ENCODE measurements around the gene NTNG1. TPM values are rescaled to one million over a fixed set of nuclear protein-coding genes. Genes with fewer than 3 reads are reported as not detected.

NTNG1 gene
- total and polyA plus RNA-seq, 2 of the 8 experiments (the other 6 are each of a cell fraction or from before 2014, with no cell fraction given) = 1.2 to 4.1 TPM

- H4K5ac ChIP-seq (ENCODE audit: insufficient read length, low read depth, low read length) = no peak overlapping the region
- H3K23ac ChIP-seq (ENCODE audit: insufficient read length) = no peak overlapping the region
- H4K91ac ChIP-seq (replicated peaks; ENCODE audit: insufficient read length, low read length) = no peak overlapping the region
- no peak overlapping the region for H3K4me3 ChIP-seq (ENCODE audit: extremely low read depth in 1 of 4, insufficient read depth in 2 of 4, low read depth in 3 of 4, low read length in 4 of 4)
- no peak overlapping the region for H3K14ac ChIP-seq (ENCODE audit: insufficient read length)
- POLR2A ChIA-PET (ENCODE audit: partially characterized antibody) = no interaction called here
- H3K4ac ChIP-seq (replicated peaks; ENCODE audit: insufficient read length, low read depth, low read length) = no peak overlapping the region
- no peak overlapping the region for H2BK15ac ChIP-seq (ENCODE audit: low read length)
- H2AFZ ChIP-seq (ENCODE audit: low read length) = no peak overlapping the region; the same call in 1 of the 2 replicates
- 92% methylated on average over 2 of the region's 2 CpGs; no CpG with 5 or more reads in 1 of the 2 experiments for WGBS, 2 experiments (ENCODE audit: extremely low coverage in 1 of 2, insufficient coverage in 1 of 2, insufficient read length in 1 of 2, insufficient replicate concordance in 2 of 2, low coverage in 1 of 2, low lambda C conversion rate in 2 of 2, missing lambda C conversion rate in 1 of 2)
- no peaks in the 10 kb centered on the region for H3K79me2 ChIP-seq (ENCODE audit: control insufficient read depth in 1 of 2, insufficient read depth in 2 of 2, low read length in 2 of 2)
- peaks cover 0 to 6% (median 1%) of the 10 kb centered on the region in 4 experiments; a peak in 1 of 7 replicates for H3K4me1 ChIP-seq (replicated peaks in 1 of 4; ENCODE audit: control insufficient read depth in 3 of 4, insufficient read depth in 4 of 4, low read length in 3 of 4)
- no peaks in the 10 kb centered on the region; a peak in 1 of 7 replicates for H3K27me3 ChIP-seq (replicated peaks in 1 of 4; ENCODE audit: control insufficient read depth in 3 of 4, extremely low read depth in 1 of 4, insufficient read depth in 3 of 4, low read length in 3 of 4)
- H2BK12ac ChIP-seq (ENCODE audit: low read depth, low read length) = no peak overlapping the region
- H4K20me1 ChIP-seq (replicated peaks in 1 of 2; ENCODE audit: control insufficient read depth in 1 of 2, insufficient read depth in 2 of 2, low read length in 2 of 2) = no peaks in the 10 kb centered on the region
- H3K18ac ChIP-seq (ENCODE audit: extremely low read depth, low read length) = no peak overlapping the region
- no peak overlapping the region for H2BK5ac ChIP-seq (ENCODE audit: low read depth, low read length)
- DNase-seq (ENCODE audit: low read depth in 1 of 2, low spot score in 2 of 2) (no peak), FAIRE-seq (no peak)
- H2BK120ac ChIP-seq (replicated peaks; ENCODE audit: low read depth, low read length) = no peak overlapping the region
- H3K9ac ChIP-seq (replicated peaks in 1 of 4; ENCODE audit: extremely low read depth in 1 of 4, low read depth in 3 of 4, low read length in 3 of 4) = no peak overlapping the region
- H2AK5ac ChIP-seq (ENCODE audit: low read depth, low read length) = no peak overlapping the region
- no peaks in the 10 kb centered on the region for H3K9me3 ChIP-seq (ENCODE audit: insufficient read depth in 2 of 2, low read depth in 1 of 2, low read length in 1 of 2)
- H4K8ac ChIP-seq (ENCODE audit: extremely low read depth, insufficient read depth, low read length) = no peak overlapping the region
- CTCF ChIA-PET (ENCODE audit: partially characterized antibody) = no interaction called here
- H3K23me2 ChIP-seq (ENCODE audit: low read depth, low read length) = no peaks in the 10 kb centered on the region
- H3K79me1 ChIP-seq (ENCODE audit: low read depth, low read length) = no peaks in the 10 kb centered on the region
- no peaks in the 10 kb centered on the region for H3K36me3 ChIP-seq (ENCODE audit: control insufficient read depth in 2 of 4, insufficient read depth in 4 of 4, low read length in 3 of 4)
- H2BK20ac ChIP-seq (ENCODE audit: low read length) = no peak overlapping the region
- H3K4me2 ChIP-seq (ENCODE audit: insufficient read depth in 1 of 2, low read depth in 2 of 2, low read length in 2 of 2) = no peak overlapping the region
- H3K27ac ChIP-seq (ENCODE audit: low read depth, low read length) = no peak overlapping the region
- no peak overlapping the region for H3K56ac ChIP-seq (replicated peaks; ENCODE audit: insufficient read length, low read depth, low read length)
Observed at GRCh38 chr1:107451715-107452114, 310.9 kb downstream of the NTNG1 start.
